ENCODE results near the gene RHOB. TPM values are rescaled to one million over a fixed set of nuclear protein-coding genes. Genes with fewer than 3 reads are reported as not detected.

RHOB gene
- total and polyA plus RNA-seq, 2 donors (not counting 1 experiment from before 2014, with no cell fraction given), result 63.0 to 1,037 TPM

- Histone ChIP-seq H3K27ac (ENCODE audit: low read length in 2 of 2) (no peak overlapping the region), H3K4me3 (ENCODE audit: control extremely low read depth in 1 of 5, extremely low read depth in 1 of 5, insufficient read depth in 1 of 5, low read depth in 2 of 5, low read length in 4 of 5) (no peak overlapping the region), H3K9me3 (ENCODE audit: control extremely low read depth in 1 of 3, control insufficient read depth in 2 of 3, insufficient read depth in 1 of 3, low read length in 2 of 3) (no peaks in the 10 kb centered on the region), H3K4me2 (replicated peaks; ENCODE audit: low read depth, low read length, poor library complexity, severe bottlenecking) (no peak overlapping the region), H2AFZ (ENCODE audit: insufficient read depth, low read depth, low read length, poor library complexity, severe bottlenecking) (no peak overlapping the region), H4K20me1 (ENCODE audit: control insufficient read depth, insufficient read depth, low read length, poor library complexity, severe bottlenecking) (no peaks in the 10 kb centered on the region), H3K79me2 (ENCODE audit: control insufficient read depth, insufficient read depth, low read length) (no peaks in the 10 kb centered on the region), H3K4me1 (ENCODE audit: control insufficient read depth in 2 of 2, insufficient read depth in 2 of 2, low read length in 2 of 2) (no peaks in the 10 kb centered on the region), H3K36me3 (replicated peaks in 1 of 2; ENCODE audit: control extremely low read depth in 1 of 2, control insufficient read depth in 1 of 2, extremely low read depth in 1 of 2, insufficient read depth in 2 of 2, low read length in 1 of 2) (no peaks in the 10 kb centered on the region), H3K27me3 (replicated peaks in 1 of 4; ENCODE audit: control extremely low read depth in 1 of 4, control insufficient read depth in 3 of 4, insufficient read depth in 4 of 4, low read length in 3 of 4) (no peaks in the 10 kb centered on the region), H3K9ac (ENCODE audit: low read length) (no peak overlapping the region)
- peaks cover 7% of the 10 kb centered on the region for H3K27me3 Mint-ChIP-seq
- intact Hi-C loops (cut with micrococcal nuclease), result no loop called here
- H3K4me3 Mint-ChIP-seq, result no peak overlapping the region
- WGBS (ENCODE audit: insufficient coverage), result 94% methylated on average over 2 of the region's 7 CpGs
- no peaks in the 10 kb centered on the region for H3K4me1 Mint-ChIP-seq
- no peaks in the 10 kb centered on the region for H3K9me3 Mint-ChIP-seq (ENCODE audit: insufficient read depth)
- no peak overlapping the region for H3K27ac Mint-ChIP-seq
- TF ChIP-seq, protein P1, sequence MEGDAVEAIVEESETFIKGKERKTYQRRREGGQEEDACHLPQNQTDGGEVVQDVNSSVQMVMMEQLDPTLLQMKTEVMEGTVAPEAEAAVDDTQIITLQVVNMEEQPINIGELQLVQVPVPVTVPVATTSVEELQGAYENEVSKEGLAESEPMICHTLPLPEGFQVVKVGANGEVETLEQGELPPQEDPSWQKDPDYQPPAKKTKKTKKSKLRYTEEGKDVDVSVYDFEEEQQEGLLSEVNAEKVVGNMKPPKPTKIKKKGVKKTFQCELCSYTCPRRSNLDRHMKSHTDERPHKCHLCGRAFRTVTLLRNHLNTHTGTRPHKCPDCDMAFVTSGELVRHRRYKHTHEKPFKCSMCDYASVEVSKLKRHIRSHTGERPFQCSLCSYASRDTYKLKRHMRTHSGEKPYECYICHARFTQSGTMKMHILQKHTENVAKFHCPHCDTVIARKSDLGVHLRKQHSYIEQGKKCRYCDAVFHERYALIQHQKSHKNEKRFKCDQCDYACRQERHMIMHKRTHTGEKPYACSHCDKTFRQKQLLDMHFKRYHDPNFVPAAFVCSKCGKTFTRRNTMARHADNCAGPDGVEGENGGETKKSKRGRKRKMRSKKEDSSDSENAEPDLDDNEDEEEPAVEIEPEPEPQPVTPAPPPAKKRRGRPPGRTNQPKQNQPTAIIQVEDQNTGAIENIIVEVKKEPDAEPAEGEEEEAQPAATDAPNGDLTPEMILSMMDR (IDR thresholded peaks at IDR 0.05), result no peak
- no peak for TF ChIP-seq EZH2 (IDR thresholded peaks at IDR 0.05; ENCODE audit: borderline replicate concordance, insufficient read depth, low read depth, low read length, poor library complexity, severe bottlenecking)
- DNase-seq (no peak), ATAC-seq (ENCODE audit: low read depth) (no peak)
- ChIA-PET CTCF (no interaction called here), POLR2A (no interaction called here)
These were observed 36.5 kb downstream of the RHOB start for GRCh38 chr2:20483194-20483895.

- ChIA-PET CTCF (no interaction called here), POLR2A (no interaction called here)
- Histone ChIP-seq H3K4me1 (ENCODE audit: control insufficient read depth in 2 of 2, insufficient read depth in 2 of 2, low read length in 2 of 2) (no peaks in the 10 kb centered on the region), H3K27me3 (replicated peaks in 1 of 4; ENCODE audit: control extremely low read depth in 1 of 4, control insufficient read depth in 3 of 4, insufficient read depth in 4 of 4, low read length in 3 of 4) (no peaks in the 10 kb centered on the region), H2AFZ (ENCODE audit: insufficient read depth, low read depth, low read length, poor library complexity, severe bottlenecking) (no peak overlapping the region), H4K20me1 (ENCODE audit: control insufficient read depth, insufficient read depth, low read length, poor library complexity, severe bottlenecking) (no peaks in the 10 kb centered on the region), H3K9ac (ENCODE audit: low read length) (no peak overlapping the region), H3K4me3 (ENCODE audit: control extremely low read depth in 1 of 5, extremely low read depth in 1 of 5, insufficient read depth in 1 of 5, low read depth in 2 of 5, low read length in 4 of 5) (no peak overlapping the region), H3K27ac (ENCODE audit: low read length in 2 of 2) (no peak overlapping the region), H3K36me3 (replicated peaks in 1 of 2; ENCODE audit: control extremely low read depth in 1 of 2, control insufficient read depth in 1 of 2, extremely low read depth in 1 of 2, insufficient read depth in 2 of 2, low read length in 1 of 2) (no peaks in the 10 kb centered on the region), H3K9me3 (ENCODE audit: control extremely low read depth in 1 of 3, control insufficient read depth in 2 of 3, insufficient read depth in 1 of 3, low read length in 2 of 3) (no peaks in the 10 kb centered on the region), H3K4me2 (replicated peaks; ENCODE audit: low read depth, low read length, poor library complexity, severe bottlenecking) (no peak overlapping the region), H3K79me2 (ENCODE audit: control insufficient read depth, insufficient read depth, low read length) (no peaks in the 10 kb centered on the region)
- Mint-ChIP-seq H3K9me3 (ENCODE audit: insufficient read depth) (no peaks in the 10 kb centered on the region), H3K4me3 (no peak overlapping the region), H3K27me3 (peaks cover 3% of the 10 kb centered on the region), H3K4me1 (no peaks in the 10 kb centered on the region), H3K27ac (no peak overlapping the region)
- ATAC-seq (ENCODE audit: low read depth) (no peak), DNase-seq (no peak)
- TF ChIP-seq, protein P1 (IDR thresholded peaks at IDR 0.05), result no peak
- no peak for TF ChIP-seq EZH2 (IDR thresholded peaks at IDR 0.05; ENCODE audit: borderline replicate concordance, insufficient read depth, low read depth, low read length, poor library complexity, severe bottlenecking)
- WGBS (ENCODE audit: insufficient coverage), result 87% methylated on average over 6 of the region's 6 CpGs
- intact Hi-C loops (cut with micrococcal nuclease), result no loop called here
These were observed 37.3 kb downstream of the RHOB start for GRCh38 chr2:20484034-20484617.
